ENCODE results near the gene TIMP4.

The TIMP4 gene

GRCh38 chr3:12150112-12150511, 8.6 kb downstream of the TIMP4 start:
- H3K4me3 ChIP-seq: no peak overlapping the region
- no peak overlapping the region for H3K27ac ChIP-seq
- H3K9me3 ChIP-seq: no peaks in the 10 kb centered on the region
- H3K9ac ChIP-seq: no peak overlapping the region
- no peaks in the 10 kb centered on the region for H3K4me1 ChIP-seq
- H3K36me3 ChIP-seq: no peaks in the 10 kb centered on the region
- no peak overlapping the region for H3K4me2 ChIP-seq
- no peak for TF ChIP-seq Cebpa-rat (IDR thresholded peaks at IDR 0.05)
- no peaks in the 10 kb centered on the region for H3K27me3 ChIP-seq
- no peaks in the 10 kb centered on the region for H4K20me1 ChIP-seq

- H3K4me2 ChIP-seq: no peak overlapping the region
- no peak overlapping the region for H3K27ac ChIP-seq
- H3K4me3 ChIP-seq: no peak overlapping the region
- no peak overlapping the region for H3K9ac ChIP-seq
- H3K4me1 ChIP-seq: no peaks in the 10 kb centered on the region
- H3K9me3 ChIP-seq: no peaks in the 10 kb centered on the region
- H4K20me1 ChIP-seq: no peaks in the 10 kb centered on the region
- H3K27me3 ChIP-seq: no peaks in the 10 kb centered on the region
- no peak for TF ChIP-seq Cebpa-rat (IDR thresholded peaks at IDR 0.05)
- H3K36me3 ChIP-seq: no peaks in the 10 kb centered on the region
Measured at GRCh38 chr3:12149029-12149428, 9.7 kb downstream of the TIMP4 start.

- TF ChIP-seq Cebpa-rat (IDR thresholded peaks at IDR 0.05): no peak
- H3K4me3 ChIP-seq: no peak overlapping the region
- H3K4me1 ChIP-seq: no peaks in the 10 kb centered on the region
- no peaks in the 10 kb centered on the region for H3K36me3 ChIP-seq
- no peak overlapping the region for H3K4me2 ChIP-seq
- H3K27ac ChIP-seq: no peak overlapping the region
- no peaks in the 10 kb centered on the region for H3K9me3 ChIP-seq
- no peaks in the 10 kb centered on the region for H4K20me1 ChIP-seq
- H3K27me3 ChIP-seq: no peaks in the 10 kb centered on the region
- H3K9ac ChIP-seq: no peak overlapping the region
Measured at GRCh38 chr3:12148183-12148940, 10.3 kb downstream of the TIMP4 start.

GRCh38 chr3:12147049-12147780, 11.5 kb downstream of the TIMP4 start:
- Histone ChIP-seq H3K4me2 (no peak overlapping the region), H3K27me3 (no peaks in the 10 kb centered on the region), H3K9me3 (no peaks in the 10 kb centered on the region), H3K4me1 (no peaks in the 10 kb centered on the region), H3K27ac (no peak overlapping the region), H3K9ac (no peak overlapping the region), H3K4me3 (no peak overlapping the region), H4K20me1 (no peaks in the 10 kb centered on the region), H3K36me3 (no peaks in the 10 kb centered on the region)
- TF ChIP-seq Cebpa-rat (IDR thresholded peaks at IDR 0.05): no peak

- H3K36me3 ChIP-seq: no peaks in the 10 kb centered on the region
- no peak overlapping the region for H3K4me2 ChIP-seq
- H3K27me3 ChIP-seq: no peaks in the 10 kb centered on the region
- no peak for TF ChIP-seq Cebpa-rat (IDR thresholded peaks at IDR 0.05)
- H4K20me1 ChIP-seq: no peaks in the 10 kb centered on the region
- H3K4me1 ChIP-seq: no peaks in the 10 kb centered on the region
- no peaks in the 10 kb centered on the region for H3K9me3 ChIP-seq
- H3K4me3 ChIP-seq: no peak overlapping the region
- no peak overlapping the region for H3K9ac ChIP-seq
- no peak overlapping the region for H3K27ac ChIP-seq
Measured at GRCh38 chr3:12143949-12144504, 14.7 kb downstream of the TIMP4 start.

- Histone ChIP-seq H3K4me2 (no peak overlapping the region), H3K9me3 (no peaks in the 10 kb centered on the region), H3K36me3 (no peaks in the 10 kb centered on the region), H3K4me1 (peaks cover 11% of the 10 kb centered on the region), H3K4me3 (no peak overlapping the region), H3K9ac (no peak overlapping the region), H3K27ac (no peak overlapping the region), H3K27me3 (no peaks in the 10 kb centered on the region), H4K20me1 (no peaks in the 10 kb centered on the region)
- no peak for TF ChIP-seq Cebpa-rat (IDR thresholded peaks at IDR 0.05)
Measured at GRCh38 chr3:12142476-12142875, 16.2 kb downstream of the TIMP4 start.

- H3K4me1 ChIP-seq: peaks cover 11% of the 10 kb centered on the region
- H3K9me3 ChIP-seq: no peaks in the 10 kb centered on the region
- no peaks in the 10 kb centered on the region for H4K20me1 ChIP-seq
- H3K27me3 ChIP-seq: no peaks in the 10 kb centered on the region
- no peak overlapping the region for H3K4me3 ChIP-seq
- no peak for TF ChIP-seq Cebpa-rat (IDR thresholded peaks at IDR 0.05)
- H3K36me3 ChIP-seq: no peaks in the 10 kb centered on the region
- H3K27ac ChIP-seq: no peak overlapping the region
- H3K4me2 ChIP-seq: no peak overlapping the region
- no peak overlapping the region for H3K9ac ChIP-seq
Measured at GRCh38 chr3:12141350-12141749, 17.4 kb downstream of the TIMP4 start.

- Histone ChIP-seq H3K4me1 (peaks cover 11% of the 10 kb centered on the region), H3K4me2 (no peak overlapping the region), H4K20me1 (no peaks in the 10 kb centered on the region), H3K9ac (no peak overlapping the region), H3K36me3 (no peaks in the 10 kb centered on the region), H3K9me3 (no peaks in the 10 kb centered on the region), H3K4me3 (no peak overlapping the region), H3K27ac (no peak overlapping the region), H3K27me3 (no peaks in the 10 kb centered on the region)
- TF ChIP-seq Cebpa-rat (IDR thresholded peaks at IDR 0.05): no peak
Measured at GRCh38 chr3:12139111-12139511, 19.6 kb downstream of the TIMP4 start.

GRCh38 chr3:12138044-12138443, 20.7 kb downstream of the TIMP4 start:
- Histone ChIP-seq H3K4me2 (peak overlapping the region; percentile 29), H3K4me3 (no peak overlapping the region), H3K9me3 (no peaks in the 10 kb centered on the region), H3K36me3 (no peaks in the 10 kb centered on the region), H4K20me1 (no peaks in the 10 kb centered on the region), H3K27me3 (no peaks in the 10 kb centered on the region), H3K4me1 (peaks cover 11% of the 10 kb centered on the region), H3K27ac (no peak overlapping the region), H3K9ac (no peak overlapping the region)
- TF ChIP-seq Cebpa-rat (IDR thresholded peaks at IDR 0.05): no peak

GRCh38 chr3:12136371-12136770, 22.3 kb downstream of the TIMP4 start:
- Histone ChIP-seq H3K27ac (no peak overlapping the region), H3K4me2 (no peak overlapping the region), H3K9me3 (no peaks in the 10 kb centered on the region), H3K27me3 (no peaks in the 10 kb centered on the region), H3K4me1 (peaks cover 11% of the 10 kb centered on the region), H3K4me3 (no peak overlapping the region), H3K36me3 (no peaks in the 10 kb centered on the region), H3K9ac (no peak overlapping the region), H4K20me1 (no peaks in the 10 kb centered on the region)
- TF ChIP-seq Cebpa-rat (IDR thresholded peaks at IDR 0.05): no peak
